Measurements from ENCODE around the gene RPRD2.

DNA sequence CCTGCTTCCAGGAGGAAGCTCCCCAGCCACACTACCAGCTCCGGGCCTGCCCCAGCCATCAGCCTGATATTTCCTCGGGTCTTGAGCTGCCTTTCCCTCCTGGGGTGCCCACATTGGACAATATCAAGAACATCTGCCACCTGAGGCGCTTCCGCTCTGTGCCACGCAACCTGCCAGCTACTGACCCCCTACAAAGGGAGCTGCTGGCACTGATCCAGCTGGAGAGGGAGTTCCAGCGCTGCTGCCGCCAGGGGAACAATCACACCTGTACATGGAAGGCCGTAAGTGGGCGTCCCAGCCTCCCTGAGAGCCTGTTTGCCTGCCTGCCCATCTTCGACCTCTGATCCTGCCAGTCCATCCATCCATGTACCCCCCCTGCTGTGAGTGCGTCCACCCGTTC is 147.6 kb downstream of the RPRD2 start:
- no peak for TF ChIP-seq POLR2A (IDR thresholded peaks at IDR 0.05)
- TF ChIP-seq, protein P1, sequence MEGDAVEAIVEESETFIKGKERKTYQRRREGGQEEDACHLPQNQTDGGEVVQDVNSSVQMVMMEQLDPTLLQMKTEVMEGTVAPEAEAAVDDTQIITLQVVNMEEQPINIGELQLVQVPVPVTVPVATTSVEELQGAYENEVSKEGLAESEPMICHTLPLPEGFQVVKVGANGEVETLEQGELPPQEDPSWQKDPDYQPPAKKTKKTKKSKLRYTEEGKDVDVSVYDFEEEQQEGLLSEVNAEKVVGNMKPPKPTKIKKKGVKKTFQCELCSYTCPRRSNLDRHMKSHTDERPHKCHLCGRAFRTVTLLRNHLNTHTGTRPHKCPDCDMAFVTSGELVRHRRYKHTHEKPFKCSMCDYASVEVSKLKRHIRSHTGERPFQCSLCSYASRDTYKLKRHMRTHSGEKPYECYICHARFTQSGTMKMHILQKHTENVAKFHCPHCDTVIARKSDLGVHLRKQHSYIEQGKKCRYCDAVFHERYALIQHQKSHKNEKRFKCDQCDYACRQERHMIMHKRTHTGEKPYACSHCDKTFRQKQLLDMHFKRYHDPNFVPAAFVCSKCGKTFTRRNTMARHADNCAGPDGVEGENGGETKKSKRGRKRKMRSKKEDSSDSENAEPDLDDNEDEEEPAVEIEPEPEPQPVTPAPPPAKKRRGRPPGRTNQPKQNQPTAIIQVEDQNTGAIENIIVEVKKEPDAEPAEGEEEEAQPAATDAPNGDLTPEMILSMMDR (IDR thresholded peaks at IDR 0.05) = peak in 1 of 7 experiments; percentile 9

Measured in body of pancreas (tissue), 4 donors.